K562 (cell line): ENCODE data around the gene DHCR24. TPM values are rescaled to one million over a fixed set of nuclear protein-coding genes. Genes with fewer than 3 reads are reported as not detected.

ENCODE experiments used
- ATAC-seq: fragments of 200-7000 bp; cut with Tn5 transposase; 3 replicates; pipeline ENCODE4 v1.9.1; 2020; ENCODE audit warnings: moderate library complexity
- BruUV-seq: library from RNA; stranded (reverse); fragments of 400-500 nt; replicated peaks from 2 replicates; lab custom pipeline; 2021; lab: Mats Ljungman, UMichigan
- CTCF ChIA-PET: fragments of 300-600 bp; formaldehyde crosslinking; extraction: SDS; loops from one replicate; lab custom pipeline; 2021; ENCODE audit warnings: low intra/inter-chr PET ratio; lab: Yijun Ruan, JAX
- POLR2A ChIA-PET: fragments of 300-600, 350-650 bp; sonication (Branson Sonifier 250); formaldehyde crosslinking; extraction: SDS; loops from one replicate; lab custom pipeline; 2021; ENCODE audit warnings: antibody characterized with exemption, inconsistent platforms; lab: Yijun Ruan, JAX
- DNase-seq, 4 experiments: peaks; one replicate each; pipeline versions ENCODE4 v3.0.0 to v3.0.0-alpha.2; 2011 to 2018; ENCODE audit warnings: low spot score in 3 of 4, mixed read lengths in 3 of 4; ENCODE audit errors: extremely low read depth in 1 of 4
- FAIRE-seq: peaks from 2 replicates; lab custom pipeline; 2011; peaks lifted over from hg19 to GRCh38; lab: Jason Lieb, UNC
- H2AFZ ChIP-seq: 2 replicates; pipeline ENCODE4 v1.6.0; 2011; ENCODE audit warnings: low read depth, low read length, control low read depth, inconsistent platforms
- H3K27ac ChIP-seq: fragments of 200-600 bp; 3 replicates; pipeline ENCODE4 v1.8.0; 2011; ENCODE audit warnings: low read depth, mild to moderate bottlenecking, control low read depth, inconsistent platforms, low read length, moderate library complexity, mixed read lengths; ENCODE audit errors: extremely low read depth
- H3K27me3 ChIP-seq, 2 experiments: fragments of 300-600 bp in 1 of 2; 2 replicates in 1 of 2; 3 replicates in 1 of 2; pipeline versions ENCODE4 v1.6.0 to v1.8.0; 2011; ENCODE audit warnings: inconsistent platforms in 2 of 2, low read length in 2 of 2, mild to moderate bottlenecking in 1 of 2, mixed read lengths in 1 of 2, moderate library complexity in 1 of 2; ENCODE audit not compliant: control insufficient read depth in 2 of 2, insufficient read depth in 2 of 2
- H3K36me3 ChIP-seq: fragments of 300-600 bp; 3 replicates; pipeline ENCODE4 v1.8.0; 2011; ENCODE audit warnings: mild to moderate bottlenecking, low read length, inconsistent platforms; ENCODE audit not compliant: control insufficient read depth, insufficient read depth
- H3K4me1 ChIP-seq, 2 experiments: fragments of 200-600 bp in 1 of 2; replicated peaks in 1 of 2; 2 replicates in 1 of 2; 3 replicates in 1 of 2; pipeline versions ENCODE4 v1.5.1 to v1.8.0; 2011; ENCODE audit warnings: inconsistent platforms in 2 of 2, low read length in 2 of 2, mild to moderate bottlenecking in 1 of 2, mixed read lengths in 1 of 2, moderate library complexity in 1 of 2; ENCODE audit not compliant: control insufficient read depth in 2 of 2, insufficient read depth in 2 of 2
- H3K4me2 ChIP-seq: 2 replicates; pipeline ENCODE4 v1.6.1; 2011; ENCODE audit warnings: low read length, control low read depth, inconsistent platforms, mixed read lengths; ENCODE audit not compliant: insufficient read depth
- H3K4me3 ChIP-seq: fragments of 200-600 bp; sonication (generic), shearing (Covaris generic); 2 replicates; pipeline ENCODE4 v1.5.1; 2016; ENCODE audit warnings: control low read depth, inconsistent platforms
- H3K79me2 ChIP-seq: fragments of 200-600 bp; 3 replicates; pipeline ENCODE4 v1.8.0; 2011; ENCODE audit warnings: low read length, inconsistent platforms; ENCODE audit not compliant: control insufficient read depth, insufficient read depth
- H3K9ac ChIP-seq, 2 experiments: 2 replicates each; pipeline versions ENCODE4 v1.6.0 to v1.6.1; 2011; ENCODE audit warnings: low read depth in 2 of 2, low read length in 2 of 2, control low read depth in 1 of 2, inconsistent platforms in 1 of 2, mild to moderate bottlenecking in 1 of 2, mixed read lengths in 1 of 2; ENCODE audit not compliant: insufficient read depth in 1 of 2
- H3K9me1 ChIP-seq: one replicate; pipeline ENCODE4 v1.6.0; 2011; ENCODE audit warnings: inconsistent platforms, mild to moderate bottlenecking, low read length, moderate library complexity; ENCODE audit not compliant: control insufficient read depth, insufficient read depth
- H3K9me3 ChIP-seq: replicated peaks from 2 replicates; pipeline ENCODE4 v1.5.1; 2011; ENCODE audit warnings: low read depth, low read length, inconsistent platforms; ENCODE audit not compliant: control insufficient read depth, insufficient read depth
- H4K20me1 ChIP-seq: replicated peaks from 2 replicates; pipeline ENCODE4 v1.6.1; 2011; ENCODE audit warnings: low read length, inconsistent platforms, mixed read lengths; ENCODE audit not compliant: control insufficient read depth, insufficient read depth
- ARID3B ChIP-seq: fragments of 250-450 bp; sonication (Bioruptor Pico); IDR thresholded peaks from 2 replicates; pipeline ENCODE4 v1.4.0; 2020; ENCODE audit warnings: borderline replicate concordance
- BCOR ChIP-seq: fragments of 450-650 bp; IDR thresholded peaks from 2 replicates; pipeline ENCODE4 v1.6.1; 2016
- BDP1 ChIP-seq: IDR thresholded peaks from 3 replicates; pipeline ENCODE4 v1.6.1; 2011; ENCODE audit not compliant: insufficient read length, insufficient read depth
- DMBX1 ChIP-seq: fragments of 250-450 bp; sonication (Bioruptor Pico); IDR thresholded peaks from 2 replicates; pipeline ENCODE4 v1.8.0; 2022; ENCODE audit warnings: inconsistent platforms, mild to moderate bottlenecking, moderate library complexity, borderline replicate concordance
- HMGN3 ChIP-seq: IDR thresholded peaks from 2 replicates; pipeline ENCODE4 v1.6.1; 2011; ENCODE audit warnings: borderline replicate concordance, low read depth, mild to moderate bottlenecking, mixed read lengths, low read length; ENCODE audit not compliant: insufficient read length; ENCODE audit errors: extremely low read depth
- JUNB ChIP-seq: fragments of 450-650 bp; formaldehyde crosslinking; conservative IDR thresholded peaks from 2 replicates; pipeline ENCODE4 v1.4.0; 2020; ENCODE audit warnings: mild to moderate bottlenecking
- NCOA6 ChIP-seq: fragments of 450-650 bp; IDR thresholded peaks from 2 replicates; pipeline ENCODE4 v1.6.1; 2017; ENCODE audit warnings: mild to moderate bottlenecking
- RBM39 ChIP-seq: fragments of 200-400 bp; formaldehyde crosslinking; optimal IDR thresholded peaks from 2 replicates; pipeline ENCODE3; 2018; ENCODE audit warnings: low read depth, low read length
- STAT5B ChIP-seq: fragments of 250-450 bp; sonication (Bioruptor Pico); IDR thresholded peaks from 2 replicates; pipeline ENCODE4 v1.8.0; 2021; ENCODE audit warnings: mild to moderate bottlenecking, inconsistent platforms
- THAP12 ChIP-seq: fragments of 250-450 bp; sonication (Bioruptor Pico); IDR thresholded peaks from 2 replicates; pipeline ENCODE4 v1.9.0; 2021; ENCODE audit warnings: mild to moderate bottlenecking, inconsistent platforms
- U2AF1 ChIP-seq: fragments of 200-400 bp; formaldehyde crosslinking; optimal IDR thresholded peaks from 2 replicates; pipeline ENCODE3; 2017; ENCODE audit warnings: mild to moderate bottlenecking, low read depth, low read length, moderate library complexity
- ZNF57 ChIP-seq: fragments of 450-650 bp; formaldehyde crosslinking; IDR thresholded peaks from 2 replicates; pipeline ENCODE4 v1.4.0; 2020; ENCODE audit warnings: mild to moderate bottlenecking, moderate library complexity
- ZNF609 ChIP-seq: sonication (generic); formaldehyde crosslinking; IDR thresholded peaks from 2 replicates; pipeline ENCODE4 v1.8.1; 2023; ENCODE audit warnings: missing genetic modification reagents, mild to moderate bottlenecking, borderline replicate concordance
- WGBS: fragments of 100-300 bp; shearing (Covaris generic); methylation state at CpG from one replicate; pipeline ENCODE4 v1.1.6; 2016; ENCODE audit warnings: low coverage, mixed read lengths; ENCODE audit not compliant: insufficient coverage; ENCODE audit errors: missing lambda C conversion rate; 5-methylcytosine and 5-hydroxymethylcytosine counted together
- in situ Hi-C: fragments of 300-500 bp; cut with MboI; formaldehyde crosslinking; loops from 4 replicates; pipeline ENCODE4 v1.15.0; 2018; ENCODE audit warnings: inconsistent platforms, mixed read lengths
- intact Hi-C: fragments of 100-400 bp; cut with micrococcal nuclease; formaldehyde crosslinking; loops from 2 replicates; pipeline ENCODE4 v1.14.2; 2022
- polyA plus RNA-seq, 8 experiments: library from polyadenylated mRNA; depleted of rRNA in 4 of 8; stranded (reverse) in 5 of 8; unstranded in 3 of 8; fragments of >200 nt; fragmentation: Nextera tagmentation in 2 of 8; fragmentation: Illumina TruSeq in 1 of 8; extraction: Ambion mirVana in 2 of 8; extraction: Trizol in 1 of 8; gene quantifications; 2 replicates each; pipeline versions ENCODE4 v1.2.1 to v1.2.3, GENCODE V29; 2011 to 2014; ENCODE audit warnings: inconsistent platforms in 1 of 8, missing spikeins in 1 of 8
- total RNA-seq, 7 experiments: library from RNA; depleted of rRNA in 6 of 7; stranded (reverse); fragments of >200 nt in 6 of 7; fragmentation: Illumina TruSeq in 2 of 7; extraction: Trizol in 2 of 7; gene quantifications; 2 replicates each; pipeline versions ENCODE4 v1.2.1 to v1.2.3, GENCODE V29; 2011 to 2021; ENCODE audit warnings: low replicate concordance in 1 of 7

DHCR24 gene
- total and polyA plus RNA-seq, 9 of the 15 experiments (the other 6 are each of a cell fraction or from before 2014, with no cell fraction given) = 23.4 to 161 (median 79.9) TPM

- Histone ChIP-seq H4K20me1 (peaks cover 16% of the 10 kb centered on the region; the same call in 1 of the 2 replicates), H3K4me3 (no peak overlapping the region), H3K36me3 (peaks cover 67% of the 10 kb centered on the region; the same call in 2 of the 3 replicates), H3K4me2 (no peak overlapping the region), H3K27me3 (no peaks in the 10 kb centered on the region), H2AFZ (no peak overlapping the region), H3K9ac (no peak overlapping the region), H3K9me1 (peaks cover 3% of the 10 kb centered on the region), H3K9me3 (no peaks in the 10 kb centered on the region), H3K4me1 (no peaks in the 10 kb centered on the region), H3K79me2 (no peaks in the 10 kb centered on the region), H3K27ac (no peak overlapping the region)
- FAIRE-seq = no peak
- intact Hi-C loops = no loop called here
- 97% methylated on average over 5 of the region's 6 CpGs for WGBS
- DNase-seq = no peak
- in situ Hi-C loops = no loop called here
- ChIA-PET POLR2A (interaction anchor here (0.7 to 1.8 kb wide), 6 partner anchors 10 to 145 kb away, joined by 3 to 7 read pairs (median 5); no protein-coding TSS in a partner anchor), CTCF (no interaction called here)
- TSS peak; percentile 27 for BruUV-seq
- ATAC-seq = no peak
- TF ChIP-seq U2AF1 (no peak), DMBX1 (no peak), ZNF609 (no peak), JUNB (CRISPR knock-in tag) (no peak), ARID3B (CRISPR knock-in tag) (no peak), BDP1 (no peak), HMGN3 (no peak), ZNF57 (CRISPR knock-in tag) (no peak), NCOA6 (no peak), BCOR (no peak), STAT5B (no peak), THAP12 (CRISPR knock-in tag) (no peak), RBM39 (no peak)
These were observed 37.6 kb downstream of the DHCR24 start for GRCh38 chr1:54849219-54850068.
